DMS114 treated with DMSO at 0.1 percent for 48 hours (cell line): Measurements from ENCODE around the gene DEGS2.
"Not testable (repeated sequence)": the region's sequence is repeated elsewhere in the genome, so short reads cannot be mapped to it uniquely, and the experiment has no call there.

Experiments used
- DNase-seq: peaks from one replicate; lab custom pipeline; 2025; ENCODE audit not compliant: unreplicated experiment; lab: John Stamatoyannopoulos, UW

DEGS2 gene

DNA sequence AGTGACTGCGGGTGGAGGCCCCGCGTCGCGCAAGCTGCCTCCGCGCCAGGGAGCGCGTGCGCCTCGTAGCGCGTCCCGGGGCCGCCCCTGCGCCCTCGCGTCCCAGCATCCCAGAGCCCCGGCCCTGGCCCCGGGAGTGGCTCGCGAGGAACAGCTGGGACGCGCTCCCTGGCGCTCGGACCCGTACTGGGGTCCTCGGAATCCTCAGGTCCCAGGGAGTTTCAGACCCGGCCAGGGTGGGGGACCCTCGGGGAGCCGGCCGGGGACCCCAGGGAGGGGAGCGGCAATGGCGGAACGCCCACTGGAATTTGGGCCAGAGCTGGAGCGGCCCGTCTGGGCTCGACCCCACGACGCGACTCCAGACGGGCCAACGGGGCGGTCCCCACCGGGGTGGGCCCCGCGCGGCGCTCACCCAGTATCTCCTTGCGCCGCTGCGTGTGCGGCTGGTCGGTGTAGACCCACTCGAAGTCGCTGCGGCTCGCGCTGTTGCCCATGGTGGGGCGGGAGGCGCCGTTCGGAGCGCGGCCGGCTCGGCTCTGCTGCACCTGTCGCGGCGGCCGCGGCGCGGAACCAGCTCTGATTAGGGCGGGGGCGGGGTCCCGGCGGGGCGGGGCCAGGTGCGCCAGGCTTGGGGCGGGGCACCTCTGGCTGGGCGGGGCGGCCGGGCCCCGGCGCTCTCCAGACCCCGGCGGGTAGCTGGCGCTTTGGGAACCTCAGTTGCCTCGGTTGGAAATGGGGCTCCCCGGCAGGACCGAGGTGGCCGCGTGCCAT, at the start of gene DEGS2:
Gene DEGS2, minus strand, starts transcription at position 552 of the 771 bp plus-strand sequence. Its CDS starts 58 bp downstream, at position 494.
- DNase-seq: no peak

DNA sequence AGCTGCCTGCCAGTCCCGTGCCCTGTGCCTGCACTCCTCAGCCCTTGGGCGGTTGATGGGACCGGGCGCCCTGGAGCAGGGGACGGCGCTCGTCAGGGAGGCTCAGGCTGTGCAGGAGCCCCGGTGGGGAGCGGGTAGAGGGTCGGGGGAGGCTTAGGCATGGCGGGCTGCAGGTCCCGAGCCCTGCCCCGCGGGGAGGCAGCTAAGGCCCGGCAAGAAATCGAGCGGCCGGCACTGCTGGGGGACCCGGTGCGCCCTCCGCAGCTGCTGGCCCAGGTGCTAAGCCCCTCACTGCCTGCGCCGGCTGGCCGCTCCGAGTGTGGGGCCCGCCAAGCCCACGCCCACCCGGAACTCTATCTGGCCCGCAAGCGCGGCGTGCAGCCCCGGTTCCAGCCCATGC, 48.7 kb upstream of the DEGS2 start:
- not testable (repeated sequence) for DNase-seq

DNA sequence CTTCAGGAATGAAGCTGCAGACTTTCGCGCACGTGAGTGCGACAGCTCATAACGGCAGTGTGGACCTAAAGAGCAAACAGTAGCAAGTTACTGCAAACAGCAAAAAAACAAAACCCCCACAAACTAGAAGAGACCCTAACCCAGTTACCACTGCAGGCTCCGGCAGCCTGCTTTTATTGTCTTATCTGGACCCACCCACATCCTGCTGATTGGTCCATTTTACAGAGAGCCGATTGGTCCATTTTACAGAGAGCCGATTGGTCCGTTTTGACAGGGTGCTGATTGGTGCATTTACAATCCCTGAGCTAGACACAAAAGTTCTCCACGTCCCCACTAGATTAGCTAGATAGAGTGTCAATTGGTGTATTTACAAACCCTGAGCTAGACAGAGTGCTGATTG, 48.1 kb upstream of the DEGS2 start:
- not testable (repeated sequence) for DNase-seq

DNA sequence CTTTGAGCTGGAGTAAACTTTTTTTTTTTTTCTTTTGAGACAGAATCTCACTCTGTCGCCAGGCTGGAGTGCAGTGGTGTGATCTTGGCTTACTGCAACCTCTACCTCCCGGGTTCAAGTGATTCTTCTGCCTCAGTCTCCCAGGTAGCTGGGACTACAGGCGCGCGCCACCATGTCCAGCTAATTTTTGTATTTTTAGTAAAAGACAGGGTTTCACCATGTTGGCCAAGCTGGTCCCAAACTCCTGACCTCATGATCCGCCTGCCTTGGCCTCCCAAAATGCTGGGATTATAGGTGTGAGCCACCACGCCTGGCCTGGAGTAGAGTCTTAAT, 45.4 kb upstream of the DEGS2 start:
- DNase-seq: not testable (repeated sequence)

DNA sequence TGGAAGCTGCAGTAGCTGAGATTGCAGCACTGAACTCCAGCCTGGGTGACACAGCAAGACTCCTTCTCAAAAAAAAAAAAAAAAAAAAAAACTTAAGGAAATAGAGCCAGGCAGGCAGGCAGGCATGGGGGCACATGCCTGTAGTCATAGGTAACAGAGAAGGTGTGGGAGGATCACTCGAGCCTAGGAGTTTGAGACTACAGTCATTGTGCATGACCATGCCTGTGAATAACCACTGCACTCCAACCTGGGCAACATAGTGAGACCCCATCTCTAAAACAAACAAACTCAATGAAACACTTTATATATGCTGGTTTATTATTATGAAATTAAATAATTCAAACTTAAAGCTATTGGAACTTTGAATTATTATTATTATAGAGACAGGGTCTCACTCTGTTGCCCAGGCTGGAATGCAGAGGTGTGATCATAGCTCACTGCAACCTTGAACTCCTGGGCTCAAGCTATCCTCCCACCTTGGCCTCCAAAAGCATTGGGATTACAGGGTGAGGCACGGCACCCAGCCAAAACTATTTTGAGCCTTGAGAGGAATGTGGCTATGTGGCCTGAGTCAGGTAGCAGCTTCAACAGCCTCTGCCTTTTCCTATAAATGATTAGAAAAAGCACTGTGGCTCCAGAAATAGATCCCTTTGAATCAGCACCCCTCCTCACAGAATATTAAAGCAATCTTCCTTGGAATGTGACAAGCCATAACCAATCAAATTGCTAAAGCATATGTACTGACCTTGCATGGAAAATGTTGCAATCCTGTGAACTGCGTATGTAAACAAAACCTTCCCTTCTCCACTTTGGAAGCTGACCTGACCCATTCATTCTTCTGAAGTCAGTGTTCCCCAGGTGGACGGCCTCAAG, 44.8 kb upstream of the DEGS2 start:
- no peak for DNase-seq

DNA sequence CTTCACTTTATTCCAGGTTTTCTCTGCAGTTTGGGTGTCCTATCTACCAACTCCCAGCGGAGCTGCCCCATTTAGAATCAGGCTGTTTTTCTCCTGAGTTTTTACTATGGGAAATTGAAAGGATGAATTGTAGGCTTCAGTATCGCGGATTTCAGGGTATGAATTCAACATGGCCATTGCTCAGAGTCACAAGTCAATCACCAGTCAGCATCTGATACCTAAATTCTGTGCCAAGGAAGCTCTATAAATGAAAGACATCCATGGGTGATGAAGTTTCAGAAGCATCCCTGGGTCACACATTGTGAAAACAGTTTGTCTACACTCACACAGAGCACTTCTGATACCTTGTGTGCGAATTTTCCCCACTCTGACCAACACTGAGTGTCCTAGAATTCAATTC, 43.7 kb upstream of the DEGS2 start:
- no peak for DNase-seq

DNA sequence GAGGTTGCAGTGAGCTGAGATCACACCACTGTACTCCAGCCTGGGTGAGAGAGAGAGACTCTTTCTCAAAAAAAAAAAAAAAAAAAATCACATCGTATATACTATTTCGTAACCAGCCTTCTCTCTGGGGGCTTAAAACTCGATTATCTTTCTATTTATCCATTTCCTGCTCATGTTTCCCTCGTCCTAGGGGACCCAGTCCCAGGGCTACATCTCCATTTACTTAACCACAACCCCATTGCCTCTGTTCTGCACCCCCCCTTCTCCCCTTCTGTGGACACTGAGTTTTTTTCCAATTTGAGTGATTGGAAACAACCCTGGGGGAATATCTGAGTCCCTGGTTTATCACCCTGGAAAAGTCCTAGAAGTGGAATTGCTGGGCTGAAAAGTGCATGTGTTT, 43.3 kb upstream of the DEGS2 start:
- DNase-seq: no peak

DNA sequence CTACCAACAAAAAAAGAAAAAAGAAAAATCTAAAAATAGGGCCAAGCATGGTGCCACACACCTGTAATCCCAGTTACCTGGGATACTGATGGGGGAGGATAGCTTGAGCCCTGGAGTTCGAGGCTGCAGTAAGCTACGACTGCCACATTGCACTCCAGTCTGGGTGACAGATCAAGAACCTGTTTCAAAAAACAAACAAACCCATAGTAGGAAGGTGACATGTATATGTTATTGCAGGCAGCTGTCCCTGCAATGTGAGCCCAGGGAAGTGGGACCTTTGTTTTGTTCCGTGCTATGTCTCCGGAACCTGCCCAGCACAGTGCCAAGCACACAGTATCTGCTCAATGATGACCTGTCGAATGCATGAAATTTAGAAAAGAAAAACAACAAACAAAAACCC, 42.3 kb upstream of the DEGS2 start:
- DNase-seq: no peak

DNA sequence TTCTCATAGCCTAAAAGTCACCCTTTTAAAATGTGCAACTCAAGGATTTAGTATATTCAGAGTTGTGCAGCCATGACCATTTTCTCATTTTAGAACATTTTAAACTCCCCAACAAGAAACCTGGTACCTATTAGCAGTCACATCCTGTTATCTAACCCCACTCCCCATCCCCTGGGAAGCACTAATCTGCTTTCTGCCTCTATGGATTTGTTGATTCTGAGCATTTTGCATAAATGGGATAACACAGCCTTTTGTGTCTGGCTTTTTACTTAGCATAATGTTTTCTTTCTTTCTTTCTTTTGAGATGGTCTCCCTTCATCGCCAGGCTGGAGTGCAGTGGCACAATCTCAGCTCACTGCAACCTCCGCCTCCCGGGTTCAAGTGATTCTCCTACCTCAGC, 40.9 kb upstream of the DEGS2 start:
- DNase-seq: no peak

DNA sequence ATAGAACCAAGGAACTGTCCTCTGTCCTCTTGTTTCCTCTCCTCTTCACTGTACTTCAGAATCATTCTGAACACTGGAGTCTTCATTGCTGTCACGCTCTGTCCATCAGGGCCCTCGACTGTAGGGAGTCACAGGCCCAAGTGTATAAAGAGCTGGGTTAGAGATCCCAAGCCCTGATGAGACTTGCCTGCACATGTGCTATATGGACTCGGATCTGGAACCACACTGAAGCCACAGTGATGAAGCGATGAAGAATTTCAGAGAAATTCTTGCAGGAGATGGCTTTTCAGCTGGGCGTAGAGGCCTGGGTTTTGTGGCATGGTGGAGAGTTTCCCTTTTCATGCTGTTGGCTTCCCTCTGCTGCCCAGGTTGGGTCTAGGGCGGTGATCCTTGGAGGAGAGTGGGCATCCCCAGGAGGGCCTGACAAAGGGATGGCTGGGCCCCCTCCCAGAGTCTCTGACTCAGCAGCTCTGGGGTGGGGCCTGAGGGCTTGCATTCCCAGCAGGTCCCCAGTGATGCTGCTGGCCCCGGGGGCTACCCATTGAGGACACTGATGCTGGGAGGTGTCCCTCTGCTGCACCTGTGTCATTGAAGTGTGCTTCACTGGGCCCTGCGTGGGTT, 39.9 kb upstream of the DEGS2 start:
- DNase-seq: no peak

DNA sequence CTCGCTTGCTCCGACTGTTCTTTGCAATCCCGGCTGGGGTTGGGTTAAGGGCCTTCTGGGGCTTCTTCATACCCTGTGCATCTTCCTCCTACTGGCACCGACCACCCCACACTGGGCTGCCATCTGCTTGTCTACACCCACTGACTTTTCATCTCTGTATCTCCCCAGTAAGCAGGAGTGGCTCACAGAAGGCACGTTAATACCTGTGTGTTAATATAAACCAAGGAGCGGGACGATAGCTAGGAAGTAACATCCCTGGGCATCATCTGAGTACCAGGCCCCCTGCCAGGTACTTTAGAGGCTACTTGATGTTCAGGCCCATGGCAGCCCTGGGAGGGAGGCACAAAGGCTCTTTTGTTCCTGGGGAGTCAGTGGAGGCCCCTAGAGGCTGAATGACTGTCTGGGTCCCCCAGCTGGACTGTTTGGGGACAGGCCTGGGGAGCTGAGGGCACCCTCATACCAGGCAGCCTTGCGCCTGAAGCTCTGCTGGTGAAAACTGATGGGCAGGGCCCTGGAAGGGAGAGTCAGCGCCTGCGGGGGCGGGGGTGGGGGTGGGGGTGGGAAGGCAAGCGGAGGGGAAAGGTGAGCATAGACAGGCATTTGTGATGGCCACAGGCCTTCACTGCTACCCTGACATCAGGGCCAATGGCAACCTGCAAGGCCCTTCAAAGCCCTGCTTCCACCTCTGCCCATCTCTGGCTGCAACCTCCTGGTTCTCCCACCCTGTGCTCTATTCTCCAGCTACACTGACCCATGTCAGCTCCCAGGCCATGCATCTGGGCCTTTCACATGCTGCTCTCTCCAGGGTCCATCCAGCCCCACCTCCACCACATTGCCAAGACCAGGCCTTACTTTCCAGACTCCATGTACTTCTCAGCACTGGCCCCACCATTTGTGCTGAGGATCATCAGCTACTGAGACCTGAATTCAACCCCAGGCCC, 34.2 kb upstream of the DEGS2 start:
- DNase-seq: no peak

DNA sequence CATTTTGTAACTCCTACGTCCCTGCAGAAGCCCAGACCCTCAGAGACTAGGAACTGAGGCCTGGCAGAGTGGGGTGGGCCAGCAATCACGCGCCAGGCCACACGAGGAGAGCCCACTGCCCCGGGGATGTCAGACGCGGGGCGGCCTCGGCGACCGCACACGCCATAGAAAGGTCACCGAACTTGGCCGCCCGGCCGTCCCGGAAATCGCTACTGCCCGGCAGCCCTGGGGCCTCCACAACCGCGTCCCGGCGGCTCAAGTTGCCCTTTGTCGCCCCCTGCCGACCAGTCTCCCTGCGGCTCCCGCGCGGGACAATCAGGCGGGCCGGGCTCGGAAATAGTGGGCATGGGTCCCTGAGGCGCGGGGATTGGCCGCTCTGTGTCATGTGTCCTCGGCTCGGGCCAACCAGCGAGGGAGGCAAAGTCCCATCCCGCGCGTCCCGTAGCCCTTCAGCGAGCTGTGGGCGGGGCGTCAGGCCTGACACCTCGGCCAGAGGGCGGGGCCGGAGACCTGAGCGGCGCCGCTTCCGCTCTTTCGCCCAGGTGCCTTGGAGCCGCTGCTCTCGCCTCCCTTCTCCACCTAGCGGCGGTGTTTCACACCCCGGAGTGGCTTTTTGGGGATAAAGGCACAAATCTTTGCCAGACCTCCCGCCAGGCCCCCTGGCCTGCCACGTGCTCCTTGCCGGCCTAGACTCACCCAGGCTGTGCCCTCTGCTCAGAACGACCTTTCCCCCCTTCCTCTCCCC, 33.4 kb upstream of the DEGS2 start:
- DNase-seq: peak; percentile 89

DNA sequence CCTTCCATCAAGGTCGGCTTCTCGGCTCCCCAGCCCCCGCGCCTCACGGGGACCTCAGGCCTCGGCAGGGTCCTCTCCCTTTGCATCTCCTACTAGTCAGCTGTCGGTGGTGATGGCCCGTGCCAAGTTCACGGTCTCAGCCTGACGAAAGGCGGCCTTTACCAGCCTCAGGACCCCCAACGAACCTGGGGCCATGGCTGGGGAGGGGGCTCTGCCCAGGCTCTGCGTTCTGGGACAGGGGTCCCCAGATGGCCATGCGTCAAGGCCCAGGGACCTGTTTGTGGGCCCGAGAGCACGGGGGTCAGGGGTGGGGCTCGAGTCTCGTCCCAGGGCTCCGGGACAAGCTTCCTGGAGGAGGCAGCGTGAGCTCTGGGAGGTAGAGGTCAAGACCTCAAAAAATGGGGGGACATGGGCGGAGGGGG, 32.8 kb upstream of the DEGS2 start:
- no peak for DNase-seq

DNA sequence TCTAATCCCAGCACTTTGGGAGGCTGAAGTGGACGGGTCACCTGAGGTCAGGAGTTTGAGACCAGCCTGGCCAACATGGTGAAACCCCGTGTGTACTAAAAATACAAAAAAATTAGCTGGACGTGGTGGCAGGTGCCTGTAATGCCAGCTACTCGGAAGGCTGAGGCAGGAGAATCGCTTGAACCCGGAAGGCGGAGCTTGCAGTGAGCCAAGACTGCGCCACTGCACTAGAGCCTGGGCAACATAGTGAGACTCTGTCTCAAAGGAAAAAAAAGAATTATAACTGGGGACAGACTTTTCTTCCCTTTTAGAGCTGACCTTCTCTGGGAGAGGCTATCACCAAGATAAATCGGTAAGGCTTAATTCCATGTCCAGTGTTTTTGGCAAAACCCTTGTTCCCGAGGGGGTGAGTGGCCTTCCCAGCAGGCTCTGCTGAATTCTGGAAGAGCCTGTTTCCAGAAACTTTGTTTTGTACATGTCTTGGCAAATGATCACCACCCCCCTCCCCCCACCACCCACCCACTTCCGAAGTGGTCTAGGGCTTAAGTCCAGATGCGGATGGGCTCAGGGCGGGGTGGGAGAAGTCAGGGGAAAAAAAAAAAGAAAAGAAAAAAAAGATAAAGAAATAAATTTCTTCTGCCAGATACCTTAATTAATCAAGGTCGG, 32.3 kb upstream of the DEGS2 start:
- DNase-seq: no peak

DNA sequence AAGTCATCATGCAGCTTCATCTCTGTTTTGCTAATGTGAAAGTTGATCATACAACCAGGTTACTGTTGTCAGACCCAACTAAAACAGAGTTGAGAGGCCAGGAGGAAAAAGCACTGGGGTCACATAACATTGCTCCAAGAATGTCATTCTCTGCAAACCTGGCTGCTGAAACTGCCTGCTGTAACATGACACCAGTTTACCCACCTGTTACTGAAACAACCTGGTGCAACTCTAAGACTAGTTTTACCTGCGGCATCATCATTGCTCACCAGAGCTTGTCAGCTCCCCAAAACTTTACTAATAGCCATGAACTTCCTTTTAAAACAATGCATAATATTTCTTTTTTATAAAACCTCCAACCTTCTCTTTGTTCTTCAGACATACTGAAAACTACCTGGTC, 30.7 kb upstream of the DEGS2 start:
- no peak for DNase-seq

DNA sequence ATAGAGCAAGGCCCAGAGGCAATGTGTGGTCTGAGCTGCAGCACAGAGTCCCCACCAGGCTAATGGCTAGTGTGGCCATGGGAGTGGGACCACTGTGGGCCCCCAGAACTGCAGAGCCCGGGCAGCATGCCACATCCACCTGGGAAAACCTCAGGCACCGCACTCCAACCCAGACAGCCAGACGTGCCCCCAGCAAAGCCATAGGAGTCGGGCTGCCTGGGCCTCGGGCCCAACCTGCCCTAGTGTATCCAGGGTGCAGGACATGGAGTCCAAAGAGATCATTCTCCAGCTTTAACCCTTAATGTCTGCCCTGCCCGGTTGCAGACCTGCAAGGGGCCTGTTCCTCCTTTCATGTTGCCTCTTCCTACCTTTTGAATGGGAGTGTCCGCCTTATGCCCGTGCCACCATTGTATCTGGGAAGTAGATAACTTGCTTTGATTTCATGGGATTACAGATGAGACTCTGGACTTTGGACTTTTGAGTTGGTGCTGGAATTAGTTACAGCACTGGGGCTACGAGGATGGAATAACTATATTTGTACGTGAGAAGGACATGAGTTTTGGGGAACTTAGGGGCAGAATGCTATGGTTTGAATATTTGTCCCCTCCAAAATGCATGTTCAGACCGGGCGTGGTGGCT, 29.1 kb upstream of the DEGS2 start:
- DNase-seq: no peak

DNA sequence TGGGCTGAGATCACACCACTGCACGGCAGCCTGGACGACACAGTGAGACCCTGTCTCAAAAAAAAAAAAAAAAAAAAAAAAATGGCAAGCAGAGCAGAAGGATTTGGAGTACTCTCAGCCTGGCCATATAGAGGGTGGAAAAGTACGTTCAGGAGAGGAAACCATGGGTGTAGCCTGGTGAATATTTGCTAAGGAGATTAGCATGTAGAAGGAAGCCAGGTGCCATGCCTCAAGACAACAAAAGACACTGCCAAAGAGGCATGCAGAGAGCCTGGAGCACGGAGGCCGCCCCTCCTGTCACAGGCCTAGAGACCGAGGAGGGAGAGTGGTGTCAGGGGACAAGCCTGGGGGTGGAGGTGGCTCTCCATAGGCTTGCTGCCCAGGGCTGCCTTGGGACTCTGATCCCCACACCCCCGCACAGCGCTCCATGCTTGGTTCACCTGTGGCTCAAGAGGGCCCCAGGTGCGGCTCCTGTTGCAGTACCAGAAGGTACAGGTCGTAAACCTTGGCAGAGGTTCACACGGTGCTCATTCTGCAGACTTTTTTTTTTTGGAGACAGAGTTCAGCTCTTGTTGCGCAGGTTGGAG, 27.9 kb upstream of the DEGS2 start:
- no peak for DNase-seq

DNA sequence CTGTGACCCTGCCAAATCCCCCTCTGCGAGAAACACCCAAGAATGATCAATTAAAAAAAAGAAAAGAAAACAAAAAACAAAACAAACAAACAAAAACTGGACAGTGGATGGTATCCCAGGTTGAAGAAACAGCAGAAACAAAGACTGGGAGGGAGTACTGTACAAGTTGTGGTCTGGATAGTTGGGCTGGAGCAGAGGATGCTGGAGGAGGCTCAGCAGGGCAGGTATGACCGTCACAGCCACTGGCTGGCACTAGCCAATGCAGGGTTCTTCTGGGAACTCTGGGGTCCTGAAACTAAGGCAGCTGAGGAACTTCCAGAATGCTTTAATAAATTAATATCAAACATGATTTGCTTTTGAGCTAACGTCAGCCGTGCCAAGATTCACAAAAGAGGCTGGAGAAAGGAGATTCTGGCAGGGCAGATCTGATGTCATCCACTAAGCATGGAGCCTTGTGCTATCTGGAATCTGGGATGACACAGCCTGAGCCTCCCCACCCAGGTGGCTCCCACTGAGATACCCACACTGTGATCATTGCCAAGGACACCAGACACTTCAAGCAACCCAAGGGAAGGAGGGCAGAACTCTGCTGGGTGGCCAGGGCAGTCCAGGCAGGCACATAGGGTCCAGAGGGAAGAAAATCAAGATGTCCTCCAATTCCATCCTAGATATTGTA, 22.6 kb upstream of the DEGS2 start:
- not testable (repeated sequence) for DNase-seq
